Measurements from ENCODE around the gene MARK3. TPM values are rescaled to one million over a fixed set of nuclear protein-coding genes. Genes with fewer than 3 reads are reported as not detected.

MARK3 gene
- total RNA-seq, 4 donors from 2014 or later: 61.7 to 115 (median 76.2) TPM

- TF ChIP-seq CTCF (IDR thresholded peaks at IDR 0.05; ENCODE audit: low read depth): no peak
Observed at GRCh38 chr14:103526914-103527248, 141.7 kb downstream of the MARK3 start.

- no peak for TF ChIP-seq CTCF (IDR thresholded peaks at IDR 0.05; ENCODE audit: low read depth)
Observed at GRCh38 chr14:103527408-103528145, 142.4 kb downstream of the MARK3 start.

GRCh38 chr14:103528146-103528586, 143.0 kb downstream of the MARK3 start:
- TF ChIP-seq CTCF (IDR thresholded peaks at IDR 0.05; ENCODE audit: low read depth): no peak

- TF ChIP-seq CTCF (IDR thresholded peaks at IDR 0.05; ENCODE audit: low read depth): no peak
Observed at GRCh38 chr14:103528587-103529382, 143.6 kb downstream of the MARK3 start, which contains the start of gene TRMT61A. TSS of gene TRMT61A (plus strand) at chr14:103529196. CDS start at chr14:103529979, 783 bp downstream.

GRCh38 chr14:103529383-103530365, 144.5 kb downstream of the MARK3 start:
- no peak for TF ChIP-seq CTCF (IDR thresholded peaks at IDR 0.05; ENCODE audit: low read depth)

DNA sequence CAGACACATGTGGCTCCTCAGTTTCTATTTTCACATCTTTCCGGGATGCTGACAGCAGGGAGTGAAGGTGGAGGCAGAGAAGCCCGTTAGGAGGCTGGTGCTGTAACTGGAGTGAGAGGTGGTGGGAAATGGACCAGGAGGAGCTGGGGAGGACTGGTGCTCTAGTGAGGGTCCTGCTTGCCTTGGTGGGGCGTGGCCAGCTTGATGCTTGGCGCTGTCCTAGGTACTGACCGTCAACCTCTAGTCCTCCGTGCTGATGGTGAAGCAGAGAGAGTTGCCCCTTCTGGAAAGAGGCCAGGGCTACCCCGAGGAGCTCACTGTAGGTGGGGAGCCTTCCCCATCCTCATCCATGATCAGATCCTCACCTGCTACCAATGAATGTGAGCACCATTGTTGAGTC, 145.2 kb downstream of the MARK3 start:
- TF ChIP-seq CTCF (IDR thresholded peaks at IDR 0.05; ENCODE audit: low read depth): no peak
